Raji (cell line): Measurements from ENCODE around the gene CHCHD6.

ENCODE experiments used
- POLR2A ChIP-seq: IDR thresholded peaks from 2 replicates; pipeline ENCODE4 v1.6.1; 2011; ENCODE audit warnings: low read depth, low read length, control low read depth; ENCODE audit not compliant: insufficient read depth

The CHCHD6 gene

DNA sequence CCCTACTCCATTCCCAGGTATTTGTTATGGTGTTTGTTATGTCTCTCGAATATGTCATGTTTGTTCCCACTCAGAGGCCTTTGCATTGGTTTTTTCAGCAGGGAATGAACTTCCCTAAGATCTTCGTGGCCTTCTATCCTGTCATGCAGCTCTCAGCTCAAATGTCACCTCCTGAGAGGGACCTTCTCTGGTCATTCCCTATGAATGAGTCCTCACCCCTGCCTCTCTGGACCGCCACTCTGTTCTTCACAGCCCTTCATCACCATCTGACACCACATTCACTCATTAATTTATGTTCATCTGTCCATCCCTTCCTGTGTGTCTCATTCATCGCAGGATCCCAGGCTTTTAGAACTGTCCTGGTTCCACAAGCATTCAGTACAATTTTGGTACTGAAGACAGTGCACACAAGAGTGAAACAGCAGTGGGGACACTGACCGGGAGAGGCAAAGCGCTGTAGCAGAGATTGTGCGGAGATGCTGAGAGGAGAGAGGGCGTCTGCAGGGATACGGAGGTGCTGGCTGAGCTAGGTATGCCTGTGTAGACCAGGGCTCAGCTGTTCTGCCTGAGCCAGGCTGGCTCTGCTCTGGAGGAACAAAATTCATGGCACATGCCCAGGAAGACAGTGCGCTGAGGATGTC, 132.3 kb downstream of the CHCHD6 start:
- no peak for TF ChIP-seq POLR2A

DNA sequence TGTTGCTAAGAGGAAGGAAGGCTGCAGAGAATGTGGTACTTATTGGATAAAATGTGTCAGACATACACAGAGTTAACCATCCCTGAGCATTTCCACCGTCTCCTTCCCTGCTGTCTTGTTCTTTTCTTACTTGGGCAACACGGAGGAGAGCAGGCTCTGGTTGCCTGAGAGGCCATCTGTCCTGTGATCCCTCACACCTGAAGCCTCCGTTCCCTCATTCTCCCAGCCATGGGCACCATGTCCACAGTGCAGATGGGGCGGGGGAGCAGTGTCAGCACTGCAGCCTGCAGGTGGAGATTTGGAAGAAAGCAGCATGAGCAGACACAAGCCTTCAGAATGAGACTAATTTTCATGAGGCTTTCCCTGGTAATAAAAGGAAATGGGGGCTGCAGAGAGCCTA, 133.7 kb downstream of the CHCHD6 start:
- no peak for TF ChIP-seq POLR2A

DNA sequence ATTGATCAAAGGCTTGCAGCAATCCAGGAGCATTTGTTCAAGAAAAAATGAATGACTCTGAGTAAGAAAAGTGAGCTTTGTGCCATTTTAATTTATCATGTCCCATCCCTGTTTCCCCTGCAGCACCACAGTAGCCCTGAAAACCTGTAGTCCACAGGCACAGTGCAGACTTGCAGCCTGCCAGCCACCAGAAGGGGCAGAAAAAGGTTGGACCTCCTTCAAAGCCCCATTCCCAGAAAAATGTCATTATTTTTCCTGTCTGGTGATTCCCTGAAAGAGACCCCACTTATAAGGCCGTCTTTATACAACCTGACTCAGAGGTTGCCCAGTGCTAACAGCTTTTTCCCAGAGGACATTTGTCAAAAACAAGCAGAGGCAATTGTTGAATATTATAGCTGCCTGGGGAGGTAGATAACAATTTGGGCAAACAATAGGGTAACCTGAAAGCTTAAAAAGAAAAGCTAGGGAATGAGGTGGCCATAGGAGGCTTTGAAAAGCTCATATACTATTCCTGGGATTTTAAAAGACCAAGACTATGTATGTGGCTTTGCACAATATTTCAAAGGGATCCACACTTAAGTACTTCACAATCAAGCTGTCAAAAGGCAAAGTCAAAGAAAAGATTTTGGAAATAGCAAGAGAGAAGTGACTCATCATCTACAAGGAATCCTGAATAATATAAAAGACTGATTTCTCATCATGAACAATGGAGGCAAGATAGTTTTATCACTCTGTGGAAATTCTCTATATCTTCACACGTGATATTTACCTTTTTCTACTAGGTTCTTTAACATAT, 142.1 kb downstream of the CHCHD6 start:
- TF ChIP-seq POLR2A, result no peak

DNA sequence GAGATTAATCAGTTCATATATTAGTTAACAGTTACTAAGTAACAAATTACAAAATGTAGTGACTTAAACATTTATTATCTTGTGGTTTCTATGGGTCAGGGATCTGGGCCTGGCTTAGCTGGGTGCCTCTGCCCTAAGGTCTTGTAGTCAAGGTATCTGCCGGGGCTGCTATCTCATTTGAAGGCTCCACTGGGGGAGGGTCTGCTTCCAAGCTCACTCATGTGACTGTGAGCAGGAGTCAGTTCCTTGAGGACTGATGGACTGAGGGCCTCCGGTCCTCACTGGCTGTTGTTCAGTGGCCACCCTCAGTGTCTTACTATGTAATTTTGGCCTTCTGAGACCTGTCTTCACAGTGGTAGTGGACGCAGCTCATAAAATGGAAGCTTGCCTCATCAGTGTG, 143.0 kb downstream of the CHCHD6 start:
- no peak for TF ChIP-seq POLR2A

DNA sequence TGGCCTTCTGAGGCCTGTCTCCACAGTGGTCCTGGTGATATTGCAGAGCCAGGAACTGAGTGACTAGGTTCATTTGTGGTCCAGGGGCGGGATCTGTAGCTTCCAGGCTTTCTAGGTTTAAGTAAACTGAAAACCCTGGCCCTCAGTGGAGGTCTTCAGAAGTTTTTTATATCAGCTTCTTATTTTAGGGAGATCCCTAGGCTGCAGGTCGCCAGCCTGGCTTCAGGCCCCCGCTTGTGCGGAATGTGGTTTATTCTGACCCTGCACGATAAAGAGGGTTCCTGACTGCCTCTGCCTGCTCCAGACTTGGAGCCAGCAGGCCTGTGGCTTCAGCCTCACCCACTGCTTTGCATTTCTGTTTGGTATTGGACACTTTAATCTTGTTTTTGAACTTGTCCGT, 145.0 kb downstream of the CHCHD6 start:
- no peak for TF ChIP-seq POLR2A

DNA sequence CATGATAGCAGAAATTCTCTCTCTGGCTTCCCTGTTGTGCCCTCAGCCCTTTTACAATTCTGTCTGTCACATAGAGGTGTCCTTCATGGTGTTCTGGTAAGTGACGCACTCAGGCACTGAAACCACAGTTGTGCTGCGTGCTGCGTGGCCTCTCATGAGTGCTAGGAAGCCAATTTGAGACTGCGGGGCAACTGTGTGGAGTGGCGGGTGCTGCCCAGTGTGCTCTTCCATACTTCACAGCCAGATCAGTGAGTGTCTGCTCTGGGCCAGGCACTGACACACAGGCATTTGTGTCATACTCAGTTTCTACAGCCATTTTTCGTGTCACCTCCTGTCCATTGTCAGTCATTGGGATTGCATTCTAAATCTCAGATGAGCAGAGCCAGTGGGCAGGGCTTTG, 145.7 kb downstream of the CHCHD6 start:
- TF ChIP-seq POLR2A, result no peak

DNA sequence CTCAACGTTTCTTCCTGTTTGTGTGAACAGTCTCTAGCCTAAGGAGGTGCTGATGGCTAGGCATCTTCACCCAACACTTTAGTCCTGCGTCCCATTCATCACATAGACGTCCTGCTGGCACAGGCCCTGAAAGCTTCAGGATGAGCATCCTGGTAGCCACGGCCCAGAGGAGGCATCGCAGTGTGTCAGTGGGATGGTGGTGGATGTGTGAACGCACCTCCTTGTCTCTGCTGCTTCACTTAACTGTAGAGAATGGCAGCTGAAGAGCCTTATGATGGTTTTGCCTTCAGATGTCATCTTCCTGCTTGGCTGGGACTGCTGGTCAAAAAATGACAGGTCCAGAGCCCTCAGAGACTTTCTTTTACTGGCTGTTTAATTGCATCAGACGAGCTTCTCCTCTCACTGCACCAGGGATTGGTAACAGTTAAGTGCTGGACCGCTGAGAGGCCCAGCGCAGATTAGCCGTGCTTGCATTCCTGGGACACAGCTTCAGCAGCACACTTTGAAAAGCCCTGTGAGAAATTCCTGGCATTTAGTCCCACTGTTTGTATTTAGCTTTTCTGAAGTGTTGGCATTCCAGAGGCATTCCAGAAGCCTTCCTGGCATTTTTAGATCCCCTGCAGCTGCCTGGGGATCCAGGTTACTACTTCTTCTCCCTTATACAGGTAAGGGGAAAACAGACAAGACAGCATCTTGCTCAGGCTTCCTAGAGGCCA, 146.5 kb downstream of the CHCHD6 start:
- no peak for TF ChIP-seq POLR2A

DNA sequence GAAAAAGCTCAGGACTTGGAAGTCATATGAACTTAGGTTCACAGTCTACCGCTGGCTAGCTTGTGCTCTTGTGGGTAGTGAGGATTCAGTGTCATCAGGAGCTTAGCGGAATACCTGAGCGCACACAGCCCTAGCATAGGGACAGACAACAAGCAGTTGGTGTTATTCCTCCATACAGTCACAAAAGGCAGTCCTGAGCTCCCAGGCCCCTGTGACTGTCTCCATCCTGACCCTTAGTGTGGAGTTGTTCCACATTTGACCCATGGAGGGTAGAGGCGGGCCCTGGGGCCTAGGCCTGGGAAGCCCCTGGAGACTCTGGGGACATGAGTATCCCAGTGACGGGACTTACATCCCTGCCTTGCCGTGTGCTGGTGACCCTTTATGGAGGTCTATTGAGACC, 147.3 kb downstream of the CHCHD6 start:
- no peak for TF ChIP-seq POLR2A

DNA sequence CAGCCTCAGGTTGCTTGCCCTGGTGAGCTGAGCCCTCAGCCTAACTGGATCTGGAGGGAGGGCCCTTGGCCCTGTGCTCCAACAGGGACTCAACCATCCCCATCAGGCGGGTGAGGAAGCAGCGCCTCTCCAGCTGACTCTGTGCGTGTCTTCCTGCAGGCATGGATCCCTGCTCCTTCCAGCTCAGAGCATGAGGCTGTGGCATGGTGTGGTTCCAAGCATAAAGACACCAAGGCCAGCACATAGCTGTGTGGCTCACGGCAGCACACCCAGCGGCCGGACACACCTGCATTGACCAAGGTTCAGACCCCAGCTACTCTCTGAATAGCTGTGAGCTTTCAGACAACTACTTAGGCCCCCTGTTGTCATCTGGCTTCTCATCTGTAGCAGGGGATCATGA, 147.9 kb downstream of the CHCHD6 start:
- no peak for TF ChIP-seq POLR2A

DNA sequence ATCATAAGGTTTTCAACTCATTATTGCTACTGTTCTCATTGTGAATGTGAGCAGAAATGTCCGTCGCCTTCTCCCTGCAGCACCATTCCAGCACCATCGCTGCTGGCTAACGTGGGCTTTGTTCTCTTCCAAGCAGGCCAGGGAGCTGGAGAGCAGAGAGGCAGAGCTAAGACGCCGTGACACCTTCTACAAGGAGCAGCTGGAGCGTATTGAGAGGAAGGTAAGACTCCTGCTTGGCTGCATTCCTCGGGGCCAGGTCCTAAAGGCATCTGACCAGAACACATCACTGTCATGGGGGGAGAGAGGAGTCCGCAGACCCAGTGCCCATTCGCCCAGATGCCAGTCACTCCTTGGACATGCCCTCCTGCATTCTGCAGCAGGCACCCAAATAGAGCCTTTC, 148.5 kb downstream of the CHCHD6 start:
- no peak for TF ChIP-seq POLR2A

DNA sequence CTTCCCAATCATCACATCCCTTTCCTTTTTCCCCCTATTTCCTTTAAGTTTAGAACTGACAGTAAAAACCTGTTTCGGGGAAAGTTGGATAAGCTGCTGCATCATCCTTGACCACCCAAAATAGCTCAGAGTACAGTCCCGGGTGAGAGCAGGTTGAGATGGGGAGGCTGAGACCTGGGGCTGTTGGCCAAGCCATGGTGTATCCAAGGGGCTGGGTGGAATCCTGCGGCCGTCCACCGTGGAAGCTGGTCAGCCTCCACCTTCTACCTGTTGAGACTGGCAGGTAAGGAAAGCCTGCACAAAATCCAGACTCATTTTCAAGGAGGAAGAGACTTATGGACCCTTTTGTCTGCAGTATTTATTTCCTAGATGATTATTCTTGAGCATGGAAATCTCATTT, 150.6 kb downstream of the CHCHD6 start:
- no peak for TF ChIP-seq POLR2A

DNA sequence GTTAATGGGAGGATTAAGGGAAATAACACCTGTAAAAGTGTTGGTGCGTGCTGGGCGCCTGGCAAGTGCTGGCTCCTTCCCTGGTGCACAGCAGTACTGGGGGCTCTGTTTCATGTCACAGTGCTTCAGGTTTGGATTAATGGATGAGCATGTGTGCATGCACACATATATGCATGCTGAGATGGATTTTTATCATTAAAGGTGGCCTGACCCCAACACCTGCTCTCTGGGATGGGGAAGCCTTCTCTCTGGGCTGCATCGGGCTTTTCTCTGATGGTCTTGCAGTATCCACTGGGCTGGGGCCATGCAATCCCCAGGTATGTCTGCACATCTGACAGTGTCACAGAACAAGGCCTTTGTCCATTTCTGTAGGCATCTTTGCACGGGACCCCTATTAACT, 151.3 kb downstream of the CHCHD6 start:
- TF ChIP-seq POLR2A, result no peak

DNA sequence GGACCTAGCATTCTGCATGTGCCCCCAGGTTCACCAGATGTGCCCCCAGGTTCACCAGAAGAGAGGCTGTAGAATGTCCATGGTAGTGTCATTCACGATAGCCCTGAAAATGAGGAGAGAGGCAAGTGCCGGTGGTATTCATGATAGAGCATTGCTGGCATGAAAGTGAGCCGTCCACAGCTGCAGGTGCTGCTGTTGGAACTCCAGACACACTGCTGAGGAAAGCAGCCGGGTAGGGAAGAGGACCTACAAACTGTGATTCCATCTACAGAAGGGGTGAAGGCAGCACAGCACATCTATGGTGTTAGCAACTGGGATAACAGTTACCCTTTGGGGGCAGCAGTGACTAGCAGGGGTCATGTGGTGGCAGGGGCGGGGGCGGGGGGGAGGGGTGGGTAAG, 153.9 kb downstream of the CHCHD6 start:
- TF ChIP-seq POLR2A, result no peak

DNA sequence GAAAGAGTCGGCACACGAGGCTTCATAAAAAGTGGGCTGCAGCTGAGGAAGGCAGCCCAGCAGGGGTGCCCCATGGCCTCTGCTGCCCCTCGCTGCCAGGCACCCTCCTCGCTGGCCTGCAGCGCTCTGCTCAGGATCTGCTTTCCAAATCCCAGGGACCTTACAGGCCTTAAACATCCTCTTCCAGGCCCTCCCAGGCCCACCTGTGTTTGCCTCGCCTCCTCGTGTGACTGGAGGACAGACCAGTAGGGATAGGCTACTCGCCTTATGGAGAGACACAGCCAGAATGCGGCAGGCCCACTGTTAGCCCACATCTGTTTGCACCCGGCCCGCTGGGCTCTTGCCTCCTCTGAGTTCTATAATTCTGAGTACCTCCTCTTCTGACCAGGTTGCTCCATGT, 154.4 kb downstream of the CHCHD6 start:
- no peak for TF ChIP-seq POLR2A

DNA sequence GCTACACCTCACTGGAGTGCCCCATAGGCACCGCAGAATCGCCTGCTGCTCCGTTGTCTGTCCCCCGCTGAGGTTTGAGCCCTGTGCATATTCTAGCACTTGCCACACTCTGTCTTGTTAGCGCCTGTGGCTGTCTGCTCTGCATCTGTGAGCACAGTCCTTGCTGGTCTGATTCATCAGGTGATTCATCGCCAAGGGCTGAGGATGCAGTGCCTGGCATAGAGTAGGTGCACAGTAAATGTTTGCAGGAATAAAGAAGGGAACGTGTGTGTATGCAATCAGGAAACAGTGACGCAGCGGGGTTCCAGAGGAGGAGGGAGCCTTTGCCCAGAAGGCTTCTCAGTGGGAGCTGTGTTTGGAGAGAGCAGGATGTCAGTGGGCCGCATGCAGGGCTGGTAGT, 154.8 kb downstream of the CHCHD6 start:
- TF ChIP-seq POLR2A, result no peak
